GM12873 (cell line): ENCODE data around the gene TBC1D20.

Experiments
- TF ChIP-seq, protein P1 (sequence below): IDR thresholded peaks from 2 replicates; pipeline ENCODE4 v1.5.1; 2012; ENCODE audit warnings: low read depth, mild to moderate bottlenecking, moderate library complexity, low read length, control low read depth; ENCODE audit not compliant: insufficient read depth; ENCODE audit errors: missing control alignments

The TBC1D20 gene

GRCh38 chr20:397432-398237 is 64.7 kb downstream of the TBC1D20 start:
- TF ChIP-seq, protein P1, sequence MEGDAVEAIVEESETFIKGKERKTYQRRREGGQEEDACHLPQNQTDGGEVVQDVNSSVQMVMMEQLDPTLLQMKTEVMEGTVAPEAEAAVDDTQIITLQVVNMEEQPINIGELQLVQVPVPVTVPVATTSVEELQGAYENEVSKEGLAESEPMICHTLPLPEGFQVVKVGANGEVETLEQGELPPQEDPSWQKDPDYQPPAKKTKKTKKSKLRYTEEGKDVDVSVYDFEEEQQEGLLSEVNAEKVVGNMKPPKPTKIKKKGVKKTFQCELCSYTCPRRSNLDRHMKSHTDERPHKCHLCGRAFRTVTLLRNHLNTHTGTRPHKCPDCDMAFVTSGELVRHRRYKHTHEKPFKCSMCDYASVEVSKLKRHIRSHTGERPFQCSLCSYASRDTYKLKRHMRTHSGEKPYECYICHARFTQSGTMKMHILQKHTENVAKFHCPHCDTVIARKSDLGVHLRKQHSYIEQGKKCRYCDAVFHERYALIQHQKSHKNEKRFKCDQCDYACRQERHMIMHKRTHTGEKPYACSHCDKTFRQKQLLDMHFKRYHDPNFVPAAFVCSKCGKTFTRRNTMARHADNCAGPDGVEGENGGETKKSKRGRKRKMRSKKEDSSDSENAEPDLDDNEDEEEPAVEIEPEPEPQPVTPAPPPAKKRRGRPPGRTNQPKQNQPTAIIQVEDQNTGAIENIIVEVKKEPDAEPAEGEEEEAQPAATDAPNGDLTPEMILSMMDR: no peak

DNA sequence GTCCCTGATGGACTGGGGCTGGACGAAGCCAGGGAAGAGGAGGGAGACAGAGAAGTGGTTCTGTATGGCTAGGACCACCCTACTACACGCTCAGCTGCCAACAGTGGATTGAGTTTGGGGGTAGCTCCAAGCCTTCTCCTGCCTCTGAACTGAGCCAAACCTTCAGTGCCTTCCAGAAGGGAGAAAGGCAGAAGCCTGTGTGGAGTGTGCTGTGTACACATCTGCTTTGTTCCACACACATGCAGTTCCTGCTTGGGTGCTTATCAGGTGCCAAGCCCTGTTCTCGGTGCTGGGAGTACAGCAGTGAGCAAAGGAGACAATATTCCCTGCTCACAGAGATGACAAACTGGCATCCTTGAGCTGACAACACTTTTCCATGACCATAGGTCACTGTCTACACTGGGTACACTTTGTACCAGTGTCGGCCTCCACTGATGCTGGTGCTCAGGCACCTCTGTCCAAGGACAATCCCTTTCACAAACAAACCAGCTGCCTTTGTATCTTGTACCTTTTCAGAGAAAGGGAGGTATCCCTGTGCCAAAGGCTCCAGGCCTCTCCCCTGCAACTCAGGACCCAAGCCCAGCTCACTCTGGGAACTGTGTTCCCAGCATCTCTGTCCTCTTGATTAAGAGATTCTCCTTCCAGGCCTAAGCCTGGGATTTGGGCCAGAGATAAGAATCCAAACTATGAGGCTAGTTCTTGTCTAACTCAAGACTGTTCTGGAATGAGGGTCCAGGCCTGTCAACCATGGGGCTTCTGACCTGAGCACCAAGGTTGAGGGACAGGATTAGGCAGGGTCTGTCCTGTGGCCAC is 65.5 kb downstream of the TBC1D20 start:
- TF ChIP-seq, protein P1: no peak

DNA sequence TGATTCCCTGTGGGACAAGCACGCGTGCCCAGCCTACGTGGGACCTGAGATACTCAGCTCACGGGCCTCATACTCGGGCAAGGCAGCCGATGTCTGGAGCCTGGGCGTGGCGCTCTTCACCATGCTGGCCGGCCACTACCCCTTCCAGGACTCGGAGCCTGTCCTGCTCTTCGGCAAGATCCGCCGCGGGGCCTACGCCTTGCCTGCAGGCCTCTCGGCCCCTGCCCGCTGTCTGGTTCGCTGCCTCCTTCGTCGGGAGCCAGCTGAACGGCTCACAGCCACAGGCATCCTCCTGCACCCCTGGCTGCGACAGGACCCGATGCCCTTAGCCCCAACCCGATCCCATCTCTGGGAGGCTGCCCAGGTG is 66.1 kb downstream of the TBC1D20 start:
- TF ChIP-seq, protein P1: no peak

- TF ChIP-seq, protein P1: no peak
Measured at GRCh38 chr20:391041-391711, 71.2 kb downstream of the TBC1D20 start.

- TF ChIP-seq, protein P1: no peak
Measured at GRCh38 chr20:389220-389619, 73.1 kb downstream of the TBC1D20 start.

DNA sequence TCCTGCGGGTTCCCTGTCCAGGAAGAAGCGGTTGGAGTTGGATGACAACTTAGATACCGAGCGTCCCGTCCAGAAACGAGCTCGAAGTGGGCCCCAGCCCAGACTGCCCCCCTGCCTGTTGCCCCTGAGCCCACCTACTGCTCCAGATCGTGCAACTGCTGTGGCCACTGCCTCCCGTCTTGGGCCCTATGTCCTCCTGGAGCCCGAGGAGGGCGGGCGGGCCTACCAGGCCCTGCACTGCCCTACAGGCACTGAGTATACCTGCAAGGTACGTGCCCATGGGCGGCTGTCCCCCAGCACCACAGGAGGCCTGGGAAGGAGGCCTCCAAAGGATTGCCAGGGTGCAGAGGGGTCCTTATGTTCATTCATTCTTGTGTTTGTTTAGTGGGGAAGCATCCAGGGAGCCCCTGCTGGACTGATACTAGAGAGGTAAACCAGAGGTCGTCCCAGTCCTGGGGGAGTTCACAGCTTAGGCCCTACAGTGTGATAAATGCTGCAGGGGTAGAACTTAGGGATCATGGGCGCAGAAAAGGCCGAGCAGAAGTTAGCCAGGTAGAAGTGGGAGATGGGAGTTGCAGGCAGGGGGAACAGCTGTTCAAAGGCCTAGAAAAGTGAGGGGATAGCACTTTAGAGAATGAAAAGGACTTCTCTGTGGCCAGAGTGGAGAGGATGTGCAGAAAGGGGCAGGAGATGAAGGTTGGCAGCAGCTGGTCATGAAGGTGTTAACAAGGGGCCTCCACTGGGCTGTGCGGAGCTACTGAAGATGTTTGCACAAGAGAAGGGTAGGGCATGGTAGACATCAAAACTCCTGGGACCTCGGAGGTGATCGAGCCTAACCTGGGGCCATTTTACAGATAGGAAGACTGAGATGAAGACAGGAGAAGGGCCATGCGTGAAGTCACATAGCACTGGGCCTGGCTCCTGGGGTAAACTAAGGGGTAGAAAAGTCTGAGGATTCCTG is 74.0 kb downstream of the TBC1D20 start:
- TF ChIP-seq, protein P1: no peak
